Stimulated activated CD8-positive, alpha-beta memory T cell treated with anti-CD3 and anti-CD28 coated beads, Interleukin-15, amount 100 ng/mL, for 48 hours (primary cell): ENCODE results near the gene RRAGD.
A peak's percentile ranks its signal among the peaks of the same experiment; 100 is the strongest.
"Not testable (repeated sequence)": the region's sequence is repeated elsewhere in the genome, so short reads cannot be mapped to it uniquely, and the experiment has no call there.

Experiments used
- DNase-seq, 2 donors: peaks; one replicate each; pipeline ENCODE4 v3.0.0-alpha.2; 2020; ENCODE audit warnings: low read depth in 2 of 2

Gene RRAGD

DNA sequence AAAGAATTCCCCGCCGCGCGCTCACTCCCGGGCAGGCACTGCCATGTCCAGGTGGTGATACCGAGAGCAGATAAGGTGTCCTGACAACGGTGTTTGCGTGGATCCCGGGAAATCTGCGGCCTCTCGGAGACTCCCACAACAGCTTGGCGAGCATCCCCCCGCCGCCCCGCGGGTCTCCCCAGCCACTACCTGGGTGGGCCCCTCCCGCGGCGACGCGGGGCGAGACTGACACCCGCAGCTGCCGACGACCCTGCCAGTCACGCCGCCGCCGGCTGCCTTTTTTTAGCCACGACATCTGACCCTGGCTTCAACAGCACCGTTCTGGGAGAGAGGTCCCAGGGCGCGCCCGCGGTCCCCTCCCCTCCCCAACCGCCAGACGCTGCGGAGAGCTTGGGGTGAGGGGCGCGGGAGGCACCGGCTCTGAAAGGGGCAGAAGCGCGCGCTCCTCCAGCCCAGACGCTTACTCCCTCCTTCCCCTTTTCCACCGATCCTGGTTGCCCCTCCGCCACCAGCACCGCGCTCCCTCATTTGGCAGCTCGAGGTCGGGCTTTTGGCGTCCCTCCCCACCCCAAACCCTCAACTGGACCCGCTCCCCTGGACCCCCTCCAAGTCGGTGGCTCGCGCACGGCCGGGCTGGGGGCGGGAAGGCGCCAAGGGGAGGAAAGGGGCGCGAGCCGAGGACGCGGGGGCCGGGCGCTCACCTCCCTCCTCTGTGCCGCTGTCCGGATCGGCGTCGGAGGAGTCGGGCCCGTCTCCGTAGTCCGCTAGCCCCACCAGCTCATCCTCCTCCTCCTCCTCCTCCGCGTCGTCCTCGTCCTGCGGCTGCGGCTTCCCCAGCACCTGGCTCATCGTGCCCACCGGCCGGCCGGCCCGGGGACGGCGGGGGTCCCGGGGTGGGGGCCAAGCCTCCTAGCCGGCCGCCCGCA is 665 bp downstream of the RRAGD start:
- peak in 1 of 2 donors; percentile 10 for DNase-seq

DNA sequence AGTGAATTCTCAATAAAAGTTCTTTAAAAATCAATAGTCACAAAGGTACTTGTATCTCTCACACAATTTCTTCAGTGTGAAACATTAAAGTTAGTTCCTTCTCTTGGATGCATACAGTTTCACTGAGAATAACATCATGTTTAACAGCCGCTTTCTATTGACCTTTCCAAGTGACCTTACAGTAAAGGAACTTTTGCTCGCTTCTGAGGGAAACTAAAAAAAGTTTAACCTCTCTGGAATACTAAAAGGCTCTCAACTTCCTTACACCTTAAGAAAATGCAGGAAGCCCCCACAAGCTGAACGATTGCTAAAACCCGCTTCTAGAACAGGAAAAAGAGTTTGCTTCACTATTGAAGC is 1.3 kb downstream of the RRAGD start:
- no peak for DNase-seq

DNA sequence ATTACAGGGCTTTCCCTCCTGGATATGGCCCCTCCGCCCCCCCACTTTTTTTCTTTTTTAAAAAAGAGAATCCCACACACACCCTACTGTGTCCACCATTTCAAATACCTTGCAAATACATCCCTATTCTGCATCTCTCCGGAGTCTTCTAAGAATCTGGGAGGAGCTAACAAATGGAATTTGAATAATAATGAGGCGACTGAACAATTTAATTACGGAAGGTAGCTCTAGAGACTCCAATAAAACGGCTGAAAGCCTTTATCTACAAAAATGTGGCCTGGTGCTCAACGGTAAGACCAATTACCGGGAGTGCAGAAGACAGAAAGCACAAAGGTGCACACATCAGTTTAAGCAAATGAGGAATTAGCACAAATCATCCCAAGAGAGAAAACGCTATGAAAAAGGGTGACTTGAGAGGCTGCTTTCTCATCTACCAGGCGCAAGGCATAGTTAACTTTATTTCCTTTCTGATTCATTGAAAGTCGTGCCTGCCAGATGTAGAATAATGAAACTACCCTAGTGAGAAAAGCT is 1.8 kb downstream of the RRAGD start:
- no peak for DNase-seq

DNA sequence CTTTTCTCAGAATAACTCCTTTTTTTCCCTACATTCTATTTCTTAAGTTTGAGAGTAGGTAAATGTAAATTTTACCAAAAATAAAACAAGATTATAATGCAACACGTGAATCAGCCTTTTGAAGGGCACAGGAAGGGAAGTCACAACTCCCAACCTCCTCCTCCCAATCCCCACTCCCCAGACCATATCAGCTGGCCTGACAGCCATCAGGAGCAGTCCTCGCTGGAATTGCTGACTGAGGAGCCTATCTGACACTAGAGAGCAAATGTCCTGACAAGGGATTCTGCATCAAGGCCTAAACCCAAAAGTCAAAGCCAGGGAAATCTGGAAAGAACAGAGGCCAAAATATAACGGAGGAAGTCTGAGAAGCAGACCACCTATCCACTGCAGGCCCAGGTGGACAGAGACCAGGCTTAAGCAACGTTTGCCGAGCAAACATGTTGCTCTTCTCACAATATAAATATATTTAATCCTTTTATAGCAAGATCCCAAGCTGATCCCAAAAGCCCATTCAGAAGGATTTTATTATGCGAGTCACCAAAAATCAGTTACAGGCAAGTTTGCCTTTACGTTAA is 2.5 kb downstream of the RRAGD start:
- no peak for DNase-seq

DNA sequence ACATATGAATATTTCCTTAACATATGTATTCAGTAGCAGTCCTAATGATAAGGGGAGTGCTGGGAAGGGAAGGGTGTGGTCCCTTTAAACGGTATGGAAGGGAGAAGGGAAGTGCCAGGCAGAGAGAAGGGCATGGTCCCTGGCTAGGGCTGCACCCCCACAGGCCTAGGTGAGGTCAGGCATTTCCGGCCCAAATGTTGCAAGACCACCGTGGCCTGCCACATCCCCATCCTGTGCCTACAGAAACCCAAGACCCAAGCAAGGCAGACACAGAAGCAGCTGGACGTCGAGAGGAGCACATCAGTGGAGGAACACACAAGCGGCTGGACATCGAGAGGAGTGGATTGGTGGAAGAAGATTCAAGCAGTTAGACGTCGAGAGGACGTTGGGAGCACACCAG is 5.9 kb downstream of the RRAGD start:
- DNase-seq, result no peak

DNA sequence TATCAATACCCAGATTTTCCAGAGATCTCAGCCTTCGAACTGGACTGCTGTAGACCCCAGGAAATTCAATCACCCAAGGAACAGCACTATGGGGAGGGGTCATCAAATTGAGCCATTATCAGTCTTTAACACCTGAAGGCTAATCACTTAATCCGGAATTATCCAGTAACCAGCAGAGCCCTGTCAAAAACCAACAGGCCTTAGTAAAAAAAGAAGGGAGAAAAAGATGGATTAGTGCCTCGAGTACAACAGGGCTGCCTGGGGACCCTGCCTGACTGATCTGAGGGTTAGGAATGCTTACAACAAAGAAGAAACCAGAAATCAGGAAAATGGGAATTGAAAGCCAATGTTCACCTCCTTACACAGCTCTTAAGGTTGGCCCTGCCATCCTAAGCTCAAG is 7.6 kb downstream of the RRAGD start:
- DNase-seq, result no peak

DNA sequence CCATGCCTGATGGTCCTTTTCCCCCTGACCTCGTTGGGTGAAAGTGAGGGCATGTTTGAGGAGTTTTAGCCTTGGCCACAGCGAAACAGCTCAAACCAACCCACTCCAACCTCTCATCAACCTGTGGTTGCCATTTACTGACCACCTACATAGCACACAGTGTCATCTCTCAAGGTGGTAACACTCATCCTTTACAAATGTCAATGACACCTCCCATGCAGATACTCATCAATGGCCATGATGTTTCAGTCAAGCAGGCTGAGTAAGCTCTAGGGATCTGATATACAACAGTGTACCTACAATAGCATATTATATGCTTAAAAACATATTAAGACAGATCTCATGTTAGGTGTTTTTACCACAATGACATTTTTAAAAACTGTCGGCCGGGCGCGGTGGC is 9.3 kb downstream of the RRAGD start:
- DNase-seq, result no peak

DNA sequence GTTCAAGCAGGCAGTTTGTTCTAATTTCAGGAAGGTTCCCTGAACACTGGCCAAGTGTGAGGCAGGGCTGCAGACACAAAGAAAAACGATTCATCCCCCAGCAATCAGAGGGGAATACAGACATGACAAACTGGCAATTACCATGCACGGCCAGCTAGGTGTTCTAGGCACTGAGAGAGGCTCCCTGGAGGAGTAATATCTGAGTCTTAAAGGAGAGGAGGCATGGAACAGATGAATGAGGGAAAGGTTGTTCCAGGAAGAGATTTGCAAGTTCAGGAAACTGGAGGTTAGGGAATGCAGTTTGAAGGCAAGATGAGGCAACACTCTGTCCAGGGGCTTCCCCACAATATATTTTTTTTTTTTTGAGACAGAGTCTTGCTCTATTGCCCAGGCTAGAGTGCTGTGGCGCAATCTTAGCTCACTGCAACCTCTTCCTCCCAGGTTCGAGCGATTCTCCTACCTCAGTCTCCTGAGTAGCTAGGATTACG is 11.1 kb downstream of the RRAGD start:
- no peak for DNase-seq

DNA sequence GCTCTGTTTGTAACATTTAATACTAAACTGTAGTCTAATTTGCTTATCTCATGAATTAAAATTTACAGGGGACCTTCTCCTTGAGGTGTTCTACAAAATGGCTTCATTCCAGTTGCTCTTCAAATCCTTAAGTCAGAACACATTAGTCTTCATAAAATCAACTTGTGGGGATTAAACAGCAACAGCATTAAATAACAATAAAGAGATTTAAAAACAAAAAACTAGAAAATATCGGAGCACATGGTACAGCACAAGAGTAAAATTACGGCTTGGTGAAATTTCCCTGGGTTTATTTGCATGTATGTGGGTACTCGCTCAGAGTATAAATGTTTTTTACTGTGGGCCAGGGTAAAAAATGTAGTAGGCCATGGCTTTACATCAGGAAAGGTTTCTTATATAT is 12.0 kb downstream of the RRAGD start:
- no peak for DNase-seq

DNA sequence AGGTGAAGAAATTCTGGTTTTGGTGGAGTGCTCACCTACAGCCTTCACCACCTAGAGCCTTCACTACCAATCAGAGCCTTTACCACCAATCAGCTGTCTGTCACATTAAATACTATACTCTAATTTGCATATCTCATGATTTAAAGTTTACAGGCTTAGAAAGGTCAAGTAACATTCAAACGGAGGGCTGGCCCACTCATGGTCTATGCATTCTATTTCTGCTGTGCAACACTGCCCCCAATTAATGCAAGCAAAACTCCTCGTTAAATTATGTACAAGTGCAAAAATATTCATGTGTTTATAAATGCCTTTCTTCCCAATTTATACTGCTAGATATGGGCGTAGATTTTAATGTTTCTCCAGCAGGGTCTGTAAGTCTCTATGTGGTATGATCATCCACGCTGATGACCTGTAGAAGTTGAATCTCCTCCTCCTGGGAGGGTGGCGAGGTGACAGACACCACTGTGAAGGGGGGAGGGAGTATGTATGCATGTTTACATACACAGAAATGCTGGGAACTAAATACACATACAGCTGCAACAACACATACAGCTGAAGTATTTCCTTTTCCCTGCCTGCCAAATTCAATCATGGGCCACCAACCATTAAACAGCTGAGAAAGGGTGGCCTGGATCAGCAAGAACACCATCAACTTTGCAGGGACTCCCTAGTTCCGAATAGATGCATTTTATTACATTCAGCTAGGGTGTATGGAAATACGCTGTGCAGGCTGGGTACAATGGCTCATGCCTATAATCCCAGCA is 13.1 kb downstream of the RRAGD start:
- no peak for DNase-seq

DNA sequence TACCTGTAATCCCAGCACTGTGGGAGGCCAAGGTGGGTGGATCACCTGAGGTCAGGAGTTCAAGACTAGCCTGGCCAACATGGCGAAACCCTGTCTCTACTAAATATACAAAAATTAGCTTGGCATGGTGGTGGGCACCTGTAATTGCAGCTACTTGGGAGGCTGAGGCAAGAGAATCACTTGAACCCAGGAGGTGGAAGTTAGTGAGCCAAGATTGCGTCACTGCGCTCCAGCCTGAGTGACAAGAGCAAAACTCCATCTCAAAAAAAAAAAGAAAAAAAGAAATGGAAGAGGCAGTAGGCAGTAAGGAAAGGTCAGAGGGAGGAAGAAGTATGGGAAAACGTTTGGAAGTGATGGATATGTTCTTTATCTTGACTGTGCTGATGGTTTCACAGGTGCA is 14.2 kb downstream of the RRAGD start:
- DNase-seq, result not testable (repeated sequence)

DNA sequence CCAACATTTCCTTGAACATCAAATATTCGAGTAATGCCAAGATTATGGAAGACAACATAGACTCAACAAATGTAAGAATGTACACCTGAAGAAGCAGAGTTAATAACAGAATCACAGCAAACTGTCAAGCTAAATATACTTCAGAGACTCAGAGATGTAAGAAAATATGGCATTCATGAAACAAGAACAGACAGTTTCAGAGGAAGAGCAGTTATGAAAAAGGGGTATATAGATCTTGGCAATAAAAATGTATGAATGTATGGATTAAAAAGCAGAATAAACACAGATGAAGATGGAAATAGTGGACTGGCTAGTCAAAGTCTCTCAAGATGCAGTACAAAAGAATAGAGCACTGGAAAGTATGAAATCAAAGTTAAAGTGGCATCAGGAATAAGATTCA is 18.4 kb downstream of the RRAGD start:
- no peak for DNase-seq

DNA sequence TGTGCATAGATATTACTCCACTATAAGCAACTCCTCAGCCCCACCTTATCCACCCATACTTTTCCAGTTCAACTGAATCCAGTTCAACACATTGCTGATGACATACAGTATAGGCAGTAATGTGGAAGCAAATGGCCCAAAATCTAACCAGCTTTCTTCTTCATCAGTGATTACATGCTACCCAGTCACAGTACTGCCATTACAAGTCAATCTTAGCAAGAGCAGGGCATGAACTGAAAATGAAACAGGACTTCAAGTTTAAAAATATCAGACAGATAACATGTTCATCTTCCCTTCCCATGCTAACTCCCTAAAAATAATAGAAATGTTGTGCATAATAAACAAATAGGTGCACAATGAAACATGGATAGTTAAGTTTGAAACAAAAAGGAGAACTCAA is 19.2 kb downstream of the RRAGD start:
- no peak for DNase-seq

DNA sequence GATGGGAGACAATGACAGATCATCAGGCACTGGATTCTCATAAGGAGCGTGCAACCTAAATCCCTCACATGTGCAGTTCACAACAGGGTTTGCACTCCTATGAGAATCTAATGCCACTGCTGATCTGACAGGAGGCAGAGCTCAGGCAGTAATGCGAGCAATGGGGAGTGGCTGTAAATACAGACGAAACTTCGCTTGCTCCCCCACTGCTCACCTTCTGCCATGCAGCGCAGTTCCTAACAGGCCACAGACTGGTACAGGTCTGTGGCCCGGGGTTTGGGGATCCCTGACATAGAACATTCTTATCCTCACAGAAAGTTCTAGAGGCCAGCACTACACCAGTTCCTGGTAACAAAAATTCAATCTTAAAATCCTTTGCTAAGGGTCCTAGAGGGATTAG is 23.2 kb downstream of the RRAGD start:
- no peak for DNase-seq

DNA sequence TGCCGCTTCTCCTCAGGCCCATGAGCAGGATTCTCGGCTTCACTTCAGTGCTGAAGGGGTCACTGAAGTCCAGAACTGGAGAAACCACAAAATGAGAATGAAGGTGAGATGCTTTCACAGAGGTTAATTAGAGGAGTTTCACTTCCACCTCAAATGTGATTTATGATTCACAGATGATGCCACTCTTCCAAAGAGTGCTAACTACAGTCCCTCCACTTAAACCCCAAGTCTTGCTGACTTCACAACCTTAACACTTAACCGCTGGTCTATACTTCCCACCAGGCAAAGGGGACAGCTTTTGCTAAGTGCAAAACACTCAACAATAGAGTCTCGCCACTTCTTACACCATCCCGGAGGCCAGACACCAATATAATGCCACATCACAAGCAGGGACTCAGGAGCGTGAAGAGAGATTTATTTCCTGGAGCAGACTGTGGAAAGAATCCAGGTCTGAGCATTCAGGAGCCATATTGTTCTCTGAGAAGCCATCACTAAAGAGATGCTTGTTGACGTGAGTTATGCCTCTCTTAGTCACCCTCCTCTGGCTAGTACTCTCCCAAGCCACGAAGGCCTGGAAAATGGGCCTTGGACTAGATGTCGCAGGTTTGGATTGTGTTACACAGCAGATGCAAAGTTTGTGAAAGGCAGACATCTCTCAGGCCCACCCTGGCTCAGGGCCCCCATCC is 24.4 kb downstream of the RRAGD start:
- DNase-seq, result no peak

DNA sequence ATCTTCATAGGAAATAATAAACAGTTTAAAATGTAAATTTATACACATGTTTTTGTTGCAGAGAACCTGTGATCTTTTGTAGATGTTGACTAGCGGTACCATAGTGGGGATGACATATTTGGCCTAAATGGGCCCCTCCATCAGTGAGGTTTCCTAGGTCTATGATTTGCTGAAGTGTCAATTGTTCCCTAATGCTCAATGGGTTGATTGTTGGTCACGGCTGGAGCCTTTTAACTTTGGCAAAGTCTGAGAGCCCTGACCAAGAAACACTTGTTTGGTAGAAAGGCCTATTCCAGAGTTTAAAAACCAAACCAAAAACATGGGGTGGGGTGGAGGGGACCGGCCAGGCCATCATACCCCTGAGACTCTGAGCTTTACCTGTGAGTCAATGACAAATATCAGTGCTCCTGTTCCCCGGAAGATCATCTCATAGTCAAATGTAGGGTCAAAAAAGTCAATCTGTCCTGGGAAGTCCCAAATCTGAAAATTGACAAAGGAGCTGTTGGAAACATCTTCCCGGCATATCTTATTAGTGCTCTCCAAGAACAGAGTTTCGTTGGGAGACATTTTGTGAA is 25.1 kb downstream of the RRAGD start:
- DNase-seq, result no peak

DNA sequence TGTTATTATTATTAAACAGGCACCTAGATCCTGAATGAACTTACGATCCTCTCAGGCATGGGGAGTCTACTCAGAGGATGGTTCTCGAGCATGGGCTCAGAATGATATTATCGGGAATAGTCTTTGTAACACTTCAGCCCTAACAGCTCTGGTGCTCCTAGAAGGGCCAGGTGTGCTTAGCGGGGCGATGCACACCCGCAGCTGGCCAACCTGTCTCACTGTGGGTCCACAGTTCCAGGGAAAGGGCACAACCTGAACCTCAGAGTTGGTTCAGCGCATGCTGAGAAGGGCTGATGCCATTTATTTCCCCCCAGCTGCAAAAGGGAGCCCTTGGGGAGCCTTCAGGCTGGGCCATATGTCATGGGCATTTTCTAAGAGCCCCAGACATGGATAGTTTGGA is 26.2 kb downstream of the RRAGD start:
- DNase-seq, result no peak

DNA sequence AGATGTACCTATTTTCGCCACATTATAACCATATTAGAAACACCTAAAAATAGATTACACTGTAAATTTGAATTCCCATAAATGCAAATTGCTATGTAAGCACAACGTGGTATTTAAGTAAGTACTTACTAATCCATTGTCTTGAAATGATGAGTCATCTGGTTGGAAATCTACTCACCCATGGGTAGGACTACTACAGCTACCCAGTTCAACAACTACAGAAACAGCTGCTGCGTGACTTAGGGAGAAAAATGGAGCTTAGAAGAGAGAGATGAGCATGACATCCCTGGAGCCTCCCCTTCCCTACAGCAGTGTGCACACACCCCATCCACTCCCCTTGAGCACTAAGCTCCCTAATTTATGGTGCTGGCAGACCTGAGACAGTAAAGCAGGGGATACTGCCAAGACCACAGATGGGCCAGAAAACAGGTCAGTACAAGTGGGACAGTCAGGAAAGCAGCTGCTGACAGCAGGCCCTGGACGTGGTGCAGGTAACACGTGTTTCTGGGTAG is 26.9 kb downstream of the RRAGD start:
- DNase-seq, result no peak

DNA sequence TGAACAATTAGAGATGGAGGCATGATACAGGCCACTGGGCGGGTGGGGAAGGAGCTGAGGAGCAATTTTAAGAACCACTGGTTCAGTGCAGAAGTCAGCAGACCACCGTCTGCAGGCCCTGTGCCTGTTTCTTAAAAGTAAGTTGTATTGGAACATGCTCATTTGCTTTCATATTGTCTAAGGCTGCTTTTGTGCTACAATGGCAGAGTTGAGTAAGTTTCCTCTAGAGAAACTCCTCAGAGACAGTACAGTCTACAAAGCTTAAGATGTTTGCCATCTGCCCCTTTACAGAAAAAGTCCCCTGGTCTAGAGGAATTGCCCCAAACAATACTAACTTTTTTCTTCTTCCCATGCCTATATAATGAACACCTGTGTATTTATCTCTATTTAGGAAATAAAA is 31.0 kb downstream of the RRAGD start:
- DNase-seq, result no peak

DNA sequence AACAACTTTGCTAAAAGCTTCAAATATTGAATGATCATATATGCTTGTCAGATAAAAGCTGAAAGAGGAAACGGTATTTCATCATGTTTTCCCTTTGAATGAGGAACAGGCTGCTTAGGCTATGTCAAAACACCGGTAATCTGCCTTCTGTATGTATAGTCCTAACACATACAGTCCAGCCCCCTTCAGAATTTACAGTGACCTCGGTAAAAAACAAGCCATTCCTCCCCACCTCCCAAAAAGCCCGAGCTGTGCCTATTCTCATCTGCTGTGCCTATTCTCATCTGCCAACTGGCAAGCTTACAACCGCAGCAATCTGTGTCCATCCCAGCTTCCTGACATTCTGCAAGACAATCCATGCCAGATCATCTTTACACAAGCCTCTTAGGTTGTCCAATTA is 32.8 kb downstream of the RRAGD start:
- no peak for DNase-seq

DNA sequence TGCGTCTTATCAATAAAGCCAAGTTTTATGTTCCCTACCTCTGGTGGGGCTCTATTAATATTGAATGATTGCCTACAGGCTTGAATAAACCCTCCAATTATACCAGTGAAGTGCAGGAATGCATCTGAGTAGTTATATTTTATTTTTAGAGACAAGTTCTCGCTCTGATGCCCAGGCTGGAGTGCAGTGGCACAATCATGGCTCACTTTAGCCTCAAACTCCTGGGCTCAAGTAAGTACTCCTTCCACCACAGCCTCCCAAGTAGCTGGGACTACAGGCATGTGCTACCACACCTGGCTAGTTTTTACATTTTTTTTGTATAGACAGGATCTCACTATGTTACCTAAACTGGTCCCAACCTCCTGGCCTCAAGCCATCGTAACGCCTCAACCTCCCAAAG is 33.4 kb downstream of the RRAGD start:
- no peak for DNase-seq
